NCI-H1092 (cell line): ENCODE results near the gene TBC1D22A.

Experiments
- DNase-seq: peaks from one replicate; lab custom pipeline; 2025; lab: John Stamatoyannopoulos, UW

Gene TBC1D22A

DNA sequence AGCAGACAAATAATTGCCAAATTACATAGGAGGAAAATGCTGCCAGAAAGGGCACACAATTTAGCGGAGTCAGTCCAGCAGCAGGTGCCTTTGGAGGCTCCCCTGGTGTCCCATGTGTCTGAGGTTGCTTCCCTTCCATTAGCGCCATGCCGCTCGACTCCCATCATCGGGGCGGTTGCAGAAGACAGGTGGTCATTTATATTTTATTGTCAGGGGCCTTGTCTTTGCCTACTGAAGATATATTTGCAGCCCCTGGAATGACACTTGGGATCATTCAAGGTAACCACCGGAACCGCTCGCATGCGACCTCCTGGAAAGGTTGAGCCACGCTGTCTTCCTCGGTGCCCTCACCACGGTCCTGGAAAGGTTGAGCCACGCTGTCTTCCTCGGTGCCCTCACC, 298.3 kb downstream of the TBC1D22A start:
- DNase-seq, result no peak

DNA sequence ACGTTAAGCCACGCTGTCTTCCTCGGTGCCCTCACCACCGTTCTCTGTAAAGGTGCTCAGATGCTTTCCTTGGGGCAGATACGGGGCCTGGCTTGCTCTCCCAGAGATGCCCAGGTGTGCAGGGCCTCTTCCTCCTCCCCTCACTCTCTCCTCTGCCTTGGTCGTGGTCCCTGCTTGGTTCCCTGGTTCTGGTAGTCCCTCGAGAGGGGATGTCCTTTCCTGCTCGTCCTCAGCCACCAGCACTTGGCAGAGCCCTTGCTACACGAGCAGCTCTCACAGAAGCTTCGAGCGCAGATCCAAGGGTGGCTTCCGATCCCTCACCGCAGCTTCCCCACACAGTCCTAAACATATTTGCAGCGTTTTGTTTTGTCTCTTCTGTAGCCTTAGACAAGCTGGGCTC, 298.8 kb downstream of the TBC1D22A start:
- no peak for DNase-seq

DNA sequence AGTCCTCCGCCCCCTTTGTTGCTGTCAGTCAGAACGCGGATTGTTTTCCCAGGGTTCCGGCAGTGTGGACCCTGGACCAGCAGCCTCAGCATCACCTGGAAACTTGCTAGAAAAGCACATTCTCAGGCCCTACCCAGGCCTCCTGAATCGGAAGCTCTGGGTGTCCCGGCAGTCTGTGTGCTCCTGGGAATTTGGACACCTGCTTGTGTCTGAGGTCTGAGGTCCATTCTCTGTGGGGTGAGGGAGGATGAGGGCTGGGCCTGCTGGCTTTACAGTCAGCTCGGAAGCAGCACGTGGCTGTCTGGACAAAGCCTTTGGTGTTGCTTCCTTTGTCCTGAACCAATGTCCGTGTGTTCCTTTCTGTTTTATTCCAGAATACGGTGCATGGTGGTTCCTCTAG, 299.7 kb downstream of the TBC1D22A start:
- DNase-seq, result no peak

DNA sequence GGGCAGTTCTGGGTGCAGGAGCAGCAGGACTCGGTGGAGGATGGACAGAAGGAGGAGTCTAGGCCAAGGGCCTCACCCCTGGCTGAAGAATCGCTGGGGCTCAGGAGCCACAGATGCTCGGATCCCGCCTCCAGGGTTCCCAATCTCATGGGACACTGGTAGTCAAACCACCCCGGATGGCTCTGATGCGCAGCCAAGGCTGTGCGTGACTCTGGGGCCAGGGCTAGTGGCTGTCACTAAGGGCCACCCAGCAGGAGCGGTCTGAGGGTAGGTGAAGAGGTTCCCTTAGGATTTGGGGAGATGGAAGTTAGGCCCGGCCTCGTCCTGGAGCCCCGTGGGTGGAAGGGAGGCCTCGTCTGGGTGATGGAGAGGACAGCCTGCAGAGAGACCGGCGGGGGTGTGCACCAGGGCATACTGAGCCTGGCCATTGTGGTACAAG, 300.6 kb downstream of the TBC1D22A start:
- DNase-seq, result no peak

DNA sequence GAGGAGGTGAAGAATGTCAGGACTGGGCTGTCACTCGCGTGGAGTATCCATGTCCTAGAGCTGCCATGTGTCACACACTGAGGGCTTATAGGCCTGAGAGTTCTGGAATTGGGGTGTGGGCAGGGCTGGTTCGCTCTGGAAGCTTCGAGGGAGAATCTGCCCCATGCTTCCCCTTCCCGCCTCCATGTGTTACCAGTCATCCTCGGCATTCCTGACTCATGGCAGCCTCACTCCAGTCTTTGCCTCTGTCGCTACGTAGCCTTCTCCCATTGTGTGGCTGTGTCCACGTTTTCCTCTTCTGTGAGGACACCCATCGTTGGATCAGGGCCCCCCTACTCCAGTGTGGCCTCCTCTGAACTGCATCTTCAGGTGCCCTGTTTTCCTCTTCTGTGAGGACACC, 301.2 kb downstream of the TBC1D22A start:
- DNase-seq, result no peak

DNA sequence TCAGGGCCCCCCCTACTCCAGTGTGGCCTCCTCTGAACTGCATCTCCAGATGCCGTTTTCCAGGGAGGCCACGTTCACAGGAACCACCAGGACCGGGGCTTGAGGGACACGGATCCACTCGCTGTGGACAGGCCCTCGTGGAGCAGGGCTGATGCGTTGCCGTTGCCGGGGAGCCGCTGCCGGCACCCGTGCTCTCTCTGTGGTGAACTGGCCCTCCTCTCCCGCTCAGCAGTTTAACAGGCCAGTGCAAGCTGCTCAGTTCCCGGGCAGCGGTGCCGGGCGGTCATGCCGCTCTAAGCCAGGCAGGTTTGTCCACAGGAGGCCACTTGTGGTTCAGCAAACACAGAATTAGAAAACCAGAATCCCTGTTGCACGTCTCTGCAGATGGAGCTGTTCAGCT, 301.6 kb downstream of the TBC1D22A start:
- DNase-seq, result no peak

DNA sequence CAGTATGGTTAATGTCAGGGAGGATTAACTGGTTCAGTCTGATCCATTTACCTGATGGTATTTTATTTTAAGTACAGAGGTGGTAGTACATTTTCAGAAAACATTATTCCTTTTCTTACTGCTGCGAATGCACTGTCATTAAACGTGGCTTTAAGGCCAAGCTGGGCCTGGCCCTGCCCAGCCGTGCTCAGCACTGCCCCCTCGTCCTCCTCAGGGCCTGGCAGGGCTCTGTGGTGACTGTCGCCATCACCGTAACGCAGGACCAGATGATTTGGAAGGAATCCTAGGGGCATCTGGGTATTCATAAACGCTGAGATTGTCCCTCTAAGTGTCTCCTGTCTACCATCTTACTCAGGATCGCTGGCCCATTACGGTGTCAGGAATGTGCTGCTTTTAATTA, 302.0 kb downstream of the TBC1D22A start:
- DNase-seq, result no peak

DNA sequence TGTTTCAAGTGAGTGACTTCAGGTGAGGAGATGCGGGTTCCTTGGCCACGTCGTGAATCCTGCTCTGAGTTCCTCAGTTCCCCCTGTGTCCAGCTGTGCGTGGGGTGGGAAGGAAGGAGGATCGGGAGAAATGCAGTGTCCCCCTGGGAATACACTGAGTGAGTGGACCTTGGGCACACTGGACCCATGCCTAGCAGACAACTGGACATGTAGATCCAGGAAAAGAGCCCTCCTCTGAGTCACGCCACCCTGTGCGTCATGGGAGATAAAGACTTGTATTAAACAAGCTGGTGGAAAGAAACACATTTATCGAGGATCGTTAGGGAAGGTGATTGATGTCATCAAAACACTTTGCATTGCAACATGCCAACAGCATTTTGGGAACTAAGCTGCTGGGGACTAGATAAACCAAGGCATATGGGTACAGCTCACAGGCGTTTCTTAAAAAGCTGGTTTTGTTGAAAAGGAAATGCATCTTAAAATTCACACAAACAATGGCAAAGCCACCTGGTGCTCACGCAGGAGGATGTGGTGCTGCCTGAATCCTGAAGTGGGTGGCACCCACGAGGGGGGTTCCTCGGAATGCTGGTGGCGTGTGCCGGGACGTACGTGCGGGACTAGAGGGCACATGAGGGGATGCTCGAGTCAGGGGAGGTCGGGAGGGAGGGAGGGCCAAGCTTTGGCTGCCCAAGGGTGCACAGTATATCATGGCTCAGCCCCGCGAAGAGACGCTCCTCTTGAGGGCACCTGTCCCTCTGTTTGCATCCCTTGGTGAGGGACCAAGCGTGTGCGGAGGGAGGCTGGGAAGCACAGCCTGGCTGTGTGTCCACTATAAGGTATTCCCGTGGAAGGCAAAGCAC, 303.5 kb downstream of the TBC1D22A start:
- no peak for DNase-seq

DNA sequence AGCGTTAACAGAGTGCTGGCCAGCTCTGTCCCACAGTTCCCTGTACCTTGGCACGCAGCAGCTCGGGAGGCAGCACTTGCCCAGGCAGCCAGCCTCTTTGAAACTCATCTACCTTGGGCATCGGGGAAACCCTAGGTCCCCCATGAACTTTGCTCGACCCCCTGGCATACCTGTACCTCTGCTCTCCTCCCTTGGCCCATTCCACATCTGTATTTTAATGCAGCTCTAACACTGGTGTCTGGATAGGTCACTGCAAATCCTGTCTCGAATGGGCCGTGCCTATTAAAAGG, 304.1 kb downstream of the TBC1D22A start:
- no peak for DNase-seq

DNA sequence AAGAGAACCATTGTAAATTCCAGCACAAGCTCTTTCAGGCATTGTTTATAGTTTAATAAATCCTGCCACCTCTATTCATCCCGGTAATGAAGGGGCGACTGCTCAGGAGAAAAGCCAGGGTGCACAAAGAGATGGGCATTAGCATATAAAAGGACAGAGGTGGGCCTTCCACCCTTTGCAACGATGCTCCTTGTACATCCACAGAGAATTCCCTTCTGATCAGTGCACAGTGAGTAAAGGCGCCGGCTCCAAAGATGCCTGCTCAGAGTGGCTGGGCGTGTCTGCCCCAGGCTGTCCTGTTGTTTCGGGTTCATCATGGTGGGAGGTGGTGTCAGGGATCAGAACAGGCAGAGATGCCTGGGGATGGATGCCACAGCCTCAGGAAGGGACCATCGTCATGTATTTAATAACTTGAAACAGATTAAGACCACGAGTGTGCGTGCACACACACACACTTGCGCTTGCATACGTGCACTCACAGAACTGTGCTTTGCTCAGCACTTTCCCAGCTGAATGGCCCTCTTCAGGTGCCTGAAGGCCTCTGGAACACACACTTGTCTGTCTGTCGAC, 305.0 kb downstream of the TBC1D22A start:
- DNase-seq, result no peak

DNA sequence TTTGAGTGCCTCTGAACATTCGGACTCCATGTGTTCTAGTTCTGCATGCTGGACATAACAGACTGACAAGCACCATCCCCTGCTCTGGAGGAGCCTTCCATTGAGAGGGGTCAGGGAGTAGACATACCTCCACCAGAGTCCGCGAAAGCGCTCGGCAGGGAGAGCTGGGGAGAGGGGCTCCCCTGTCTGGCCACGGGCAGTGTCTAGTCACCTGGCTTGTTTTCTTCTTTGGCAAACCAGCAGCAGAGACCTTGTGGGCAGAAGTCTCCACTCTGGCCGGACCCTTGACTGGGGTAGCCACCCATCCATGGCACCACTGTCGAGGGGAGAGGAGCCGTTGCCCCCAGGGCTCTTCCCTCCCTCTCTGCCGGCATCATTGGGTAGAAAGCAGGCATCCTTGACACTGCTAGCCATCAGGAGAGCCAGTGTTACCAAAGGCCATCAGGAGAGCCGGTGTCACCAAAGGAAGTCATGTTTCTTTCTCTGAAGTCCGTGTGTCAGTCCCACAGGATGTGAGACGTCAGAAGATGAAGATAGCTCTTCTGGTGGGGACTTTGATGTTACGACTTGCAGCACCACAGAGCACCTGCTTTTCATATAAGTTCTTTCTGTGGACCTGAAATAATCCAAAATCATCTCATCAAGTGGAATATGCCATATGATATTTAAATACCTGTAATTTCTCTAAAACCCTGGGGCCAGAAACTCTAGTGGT, 305.6 kb downstream of the TBC1D22A start:
- no peak for DNase-seq

DNA sequence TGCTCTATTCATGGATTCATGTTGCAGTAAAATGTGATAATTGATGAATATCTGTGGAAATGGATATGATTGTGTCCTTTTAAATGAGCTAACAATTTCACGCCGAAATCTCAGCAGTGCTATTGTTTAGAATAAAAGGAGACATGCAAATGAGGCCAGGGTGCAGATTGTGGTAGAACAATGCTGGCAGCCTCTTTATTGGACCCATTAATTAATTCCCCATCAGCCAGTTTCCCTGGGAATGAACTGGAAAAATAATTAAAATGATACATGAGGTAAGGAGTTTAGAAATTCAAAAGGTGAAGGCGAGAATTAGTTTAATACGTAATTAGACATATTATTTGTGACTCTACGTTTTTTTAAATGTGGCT, 306.2 kb downstream of the TBC1D22A start:
- no peak for DNase-seq

DNA sequence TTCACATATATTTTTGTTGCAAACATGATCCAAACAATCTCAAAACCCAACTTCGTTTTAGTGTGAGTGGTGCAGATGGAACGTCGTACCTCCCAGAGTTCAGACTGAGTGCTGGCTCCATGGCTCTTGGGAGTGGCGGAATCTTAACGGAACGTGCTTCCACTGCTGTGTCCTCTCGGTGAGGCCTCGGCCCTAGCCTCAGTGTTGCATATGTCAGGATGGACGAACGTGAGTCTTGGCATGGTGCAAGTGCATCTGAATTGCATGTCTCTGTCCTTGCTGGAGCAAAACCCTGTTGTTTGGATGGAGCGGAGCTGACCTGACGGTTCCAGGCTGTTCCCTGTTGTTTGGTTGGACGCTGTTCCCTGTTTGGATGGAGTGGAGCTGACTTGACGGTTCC, 306.8 kb downstream of the TBC1D22A start:
- no peak for DNase-seq

DNA sequence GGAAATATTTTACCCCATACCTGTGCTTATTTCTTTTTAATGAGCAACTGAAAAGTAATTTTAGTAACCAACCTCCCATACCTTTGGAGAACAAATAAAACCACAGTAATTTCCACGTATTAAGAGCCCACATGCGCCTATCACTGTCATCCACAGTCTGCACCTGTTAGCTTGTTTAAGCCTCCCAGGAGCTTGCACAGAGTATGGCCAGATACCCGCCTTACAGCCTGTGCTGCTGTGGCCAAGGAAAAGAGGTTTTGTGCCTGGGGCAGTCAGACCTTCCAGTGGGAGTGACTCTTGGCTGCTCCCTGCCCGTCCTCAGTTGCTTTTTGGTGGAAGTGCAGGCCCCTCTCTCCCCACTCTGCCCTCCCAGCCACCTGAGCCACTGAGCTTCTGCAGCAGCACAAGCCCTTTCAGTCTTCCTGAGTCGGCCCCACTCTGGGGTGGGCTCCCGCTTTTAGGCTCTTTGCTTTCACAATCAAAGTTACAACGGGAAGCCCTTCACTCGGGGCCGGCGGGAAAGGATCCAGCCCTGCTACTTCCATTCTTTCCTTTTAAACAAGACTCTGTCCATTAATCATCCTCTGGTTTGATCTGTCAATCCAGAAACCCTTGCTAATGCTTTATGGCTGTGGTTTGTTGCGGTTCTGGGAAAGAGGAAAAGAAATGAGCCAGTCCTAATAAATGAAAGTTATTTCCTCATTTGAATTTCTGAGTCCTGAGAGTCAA, 308.8 kb downstream of the TBC1D22A start:
- DNase-seq, result no peak

DNA sequence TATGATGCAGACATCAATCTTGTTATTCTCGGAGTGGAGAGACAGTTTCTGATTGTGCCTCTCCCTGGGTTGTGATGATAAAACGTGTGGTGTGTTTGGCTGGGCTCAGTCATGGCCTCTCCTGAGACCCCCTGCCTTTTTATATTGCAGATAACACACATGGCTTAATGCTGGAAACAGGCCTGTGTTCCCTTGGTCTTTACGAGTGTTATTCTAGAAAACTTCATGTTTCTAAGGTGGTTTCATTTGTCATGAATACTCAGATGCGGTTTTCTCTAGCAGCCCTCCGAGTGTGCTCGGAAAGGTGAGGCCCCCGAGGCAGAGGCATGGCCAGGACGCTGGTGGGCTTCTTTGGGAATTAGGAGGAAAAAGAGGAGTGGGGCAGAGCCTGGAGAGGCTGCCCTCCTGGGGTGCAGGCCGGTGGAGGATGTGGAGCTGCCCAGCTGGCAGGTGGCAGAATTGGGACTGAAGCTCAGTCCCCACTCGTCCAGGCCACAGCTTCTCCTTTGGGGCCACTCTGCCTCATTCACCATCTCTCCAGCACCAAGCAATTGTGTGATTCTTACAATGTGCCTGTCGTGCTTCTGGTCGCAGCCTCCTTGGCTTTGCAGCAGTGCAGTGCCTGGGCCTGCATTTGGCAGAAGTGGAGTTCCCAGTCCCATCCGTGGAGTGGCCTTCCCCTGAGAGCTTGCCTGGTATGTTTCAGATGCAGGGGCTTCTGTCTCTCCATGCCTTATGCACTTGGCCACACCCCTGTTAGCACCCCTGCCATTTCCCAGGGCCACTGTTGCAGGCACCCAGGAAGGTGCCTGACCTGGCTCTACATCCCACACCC, 309.6 kb downstream of the TBC1D22A start:
- no peak for DNase-seq

DNA sequence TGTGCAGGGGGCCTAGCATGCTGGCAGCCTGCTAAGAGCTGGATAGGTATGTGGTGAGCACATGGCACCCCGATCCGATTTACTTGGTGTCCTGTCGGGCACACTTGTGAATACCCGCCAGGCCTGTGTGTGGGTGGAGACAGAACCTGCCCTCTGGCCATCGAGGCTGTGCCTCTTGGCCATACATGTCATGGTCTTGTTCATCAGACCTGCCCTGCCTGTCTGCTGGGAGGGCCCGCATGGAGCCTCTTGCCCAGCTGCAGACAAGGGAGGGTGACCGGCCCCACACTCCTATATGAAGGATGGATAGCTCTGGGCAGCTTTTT, 310.2 kb downstream of the TBC1D22A start:
- no peak for DNase-seq

DNA sequence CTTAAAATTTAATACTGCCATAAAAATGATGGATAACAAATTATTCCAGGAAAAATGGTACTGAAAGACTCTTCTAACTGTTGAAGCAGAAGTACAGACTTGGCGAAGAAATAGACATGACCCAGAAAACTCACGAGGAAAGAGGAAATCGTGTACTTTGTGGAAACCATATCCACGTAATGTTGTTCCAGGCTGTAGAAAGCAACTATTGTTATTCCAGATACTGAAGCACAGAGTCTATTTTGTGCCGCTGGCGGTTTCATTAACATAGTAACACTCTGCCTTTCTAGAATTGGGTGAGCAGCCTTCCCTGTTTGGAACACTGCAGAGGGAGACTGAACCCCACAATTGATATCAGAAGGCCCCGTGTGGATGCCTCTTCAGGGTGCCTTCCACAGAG, 310.6 kb downstream of the TBC1D22A start:
- no peak for DNase-seq

DNA sequence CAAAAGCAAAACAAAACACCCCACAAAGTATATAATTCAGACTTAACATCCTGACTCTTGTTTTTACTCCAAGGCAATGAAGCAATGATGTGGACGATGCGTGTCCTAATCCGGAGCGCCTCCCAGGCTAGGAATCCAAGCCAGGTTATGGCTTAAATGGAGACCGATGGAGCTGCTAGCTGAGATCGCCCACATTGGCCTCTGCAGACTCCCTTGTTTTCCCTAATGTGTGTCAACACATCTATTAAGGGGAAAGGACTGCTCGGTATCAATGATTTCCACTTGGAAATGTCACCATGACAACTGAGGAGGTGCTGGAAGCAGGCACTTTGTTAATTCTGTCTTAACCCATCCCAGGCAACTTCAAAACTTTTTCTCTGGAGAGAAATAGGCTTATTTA, 311.7 kb downstream of the TBC1D22A start:
- DNase-seq, result no peak

DNA sequence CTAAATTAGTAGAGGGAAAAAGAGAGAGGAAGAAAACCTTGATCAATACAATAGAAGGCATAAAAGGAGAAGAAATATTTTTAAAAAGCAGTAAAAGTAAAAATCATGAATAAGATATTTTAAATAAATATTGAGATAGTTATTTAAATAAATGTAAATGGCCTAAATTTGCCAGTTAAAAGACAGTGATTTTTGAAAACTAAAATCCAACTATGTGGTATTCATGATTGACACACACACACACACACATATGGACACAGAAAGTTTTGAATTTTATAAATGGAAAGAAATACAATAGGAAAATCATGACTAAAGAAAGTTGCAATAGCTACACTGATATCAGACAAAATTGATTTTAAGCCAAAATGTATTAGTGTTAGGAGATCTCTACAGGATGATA, 313.1 kb downstream of the TBC1D22A start:
- DNase-seq, result no peak

DNA sequence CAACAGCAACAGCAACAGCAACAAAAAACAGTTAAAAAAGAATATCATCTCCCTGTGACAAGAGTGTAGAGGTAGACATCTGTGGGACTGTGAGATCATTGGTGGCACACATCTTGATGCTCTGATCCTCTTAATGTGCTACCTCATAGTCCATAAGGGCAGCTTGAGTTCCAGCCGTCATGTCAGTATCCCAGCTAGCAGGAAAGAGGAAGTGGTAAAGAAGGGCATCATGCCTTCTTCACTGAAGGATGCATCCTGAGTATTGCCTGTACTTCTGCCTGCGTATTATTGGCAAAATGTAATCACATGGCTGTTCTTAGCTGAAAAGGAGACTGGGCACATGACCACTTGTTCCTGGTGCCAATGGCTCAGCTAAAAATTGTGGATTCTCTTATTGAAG, 314.3 kb downstream of the TBC1D22A start:
- no peak for DNase-seq

DNA sequence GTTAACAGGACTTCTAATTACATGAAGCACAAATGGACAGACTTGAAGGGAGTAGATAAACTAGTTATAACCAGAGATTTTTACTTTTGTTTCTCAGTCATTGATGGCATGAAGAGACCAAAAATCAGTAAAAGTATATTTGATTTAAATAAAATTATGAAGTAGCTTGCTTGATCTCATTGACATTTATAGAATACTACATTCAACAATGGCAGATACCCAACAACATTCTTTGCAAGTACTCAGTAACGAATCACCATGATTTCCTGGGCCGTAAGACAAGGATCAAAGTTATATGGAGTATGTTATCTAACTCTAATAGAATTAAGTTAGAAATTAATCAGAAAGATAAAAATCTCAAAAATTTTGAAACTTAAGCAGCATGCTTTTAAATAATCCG, 317.6 kb downstream of the TBC1D22A start:
- no peak for DNase-seq

DNA sequence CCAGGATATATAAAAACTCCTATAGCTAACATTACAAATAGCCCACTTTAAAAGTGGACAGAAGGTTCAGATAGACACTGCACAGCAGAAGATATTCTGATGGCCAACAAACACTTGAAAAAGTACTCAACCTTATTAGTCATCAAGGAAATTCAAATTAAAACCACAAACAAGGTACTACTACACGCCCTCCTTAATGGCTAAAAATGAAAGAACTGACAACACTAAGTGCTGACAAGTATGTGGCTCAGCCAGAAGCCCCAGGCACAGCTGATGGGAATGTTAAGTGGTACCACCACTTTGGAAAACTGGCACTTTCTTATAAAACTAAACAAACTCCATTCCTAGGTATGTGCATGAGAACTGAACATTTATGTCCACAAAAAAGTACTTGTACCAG, 320.1 kb downstream of the TBC1D22A start:
- DNase-seq, result no peak
